ENCODE measurements around the gene CPNE5.

CPNE5 gene

GRCh38 chr6:36838896-36839748 is at the start of gene CPNE5:
CPNE5 (minus strand) TSS chr6:36839444; CDS start chr6:36839377, 67 bp downstream.
- no peaks in the 10 kb centered on the region for H3K36me3 ChIP-seq
- no peaks in the 10 kb centered on the region for H3K9me3 ChIP-seq
- TF ChIP-seq CTCF (IDR thresholded peaks at IDR 0.05) = no peak
- H3K4me3 ChIP-seq (ENCODE audit: low read depth in 1 of 2, low read length in 1 of 2) = peak within 1 kb of the TSS; percentile 38 to 53
- peaks cover 58% of the 10 kb centered on the region for H3K27me3 ChIP-seq
- no peak within 1 kb of the TSS for H3K27ac ChIP-seq
- H3K4me1 ChIP-seq (ENCODE audit: control insufficient read depth in 1 of 2, insufficient read depth in 1 of 2, low read depth in 1 of 2, low read length in 1 of 2) = peaks cover 16 to 24% of the 10 kb centered on the region in 2 experiments

GRCh38 chr6:36888115-36888643 is 48.9 kb upstream of the CPNE5 start:
- Histone ChIP-seq H3K9me3 (no peaks in the 10 kb centered on the region), H3K27ac (no peak overlapping the region)

GRCh38 chr6:36886950-36887618 is 47.8 kb upstream of the CPNE5 start:
- peak overlapping the region; percentile 81 to 83 for H3K4me3 ChIP-seq (ENCODE audit: low read depth in 1 of 2, low read length in 1 of 2)
- no peak overlapping the region for H3K27ac ChIP-seq
- peaks cover 2% of the 10 kb centered on the region for H3K36me3 ChIP-seq
- no peak for TF ChIP-seq CTCF (IDR thresholded peaks at IDR 0.05)
- no peaks in the 10 kb centered on the region for H3K27me3 ChIP-seq
- H3K4me1 ChIP-seq (ENCODE audit: control insufficient read depth in 1 of 2, insufficient read depth in 1 of 2, low read depth in 1 of 2, low read length in 1 of 2) = peaks cover 15 to 17% of the 10 kb centered on the region in 2 experiments
- H3K9me3 ChIP-seq = no peaks in the 10 kb centered on the region

More at GRCh38 chr6:36888115-36888643, 48.9 kb upstream of the CPNE5 start:
- Histone ChIP-seq H3K36me3 (peaks cover 8% of the 10 kb centered on the region), H3K27me3 (no peaks in the 10 kb centered on the region), H3K4me1 (ENCODE audit: control insufficient read depth in 1 of 2, insufficient read depth in 1 of 2, low read depth in 1 of 2, low read length in 1 of 2) (peaks cover 15 to 17% of the 10 kb centered on the region in 2 experiments), H3K4me3 (ENCODE audit: low read depth in 1 of 2, low read length in 1 of 2) (no peak overlapping the region)
- TF ChIP-seq CTCF (IDR thresholded peaks at IDR 0.05) = no peak

GRCh38 chr6:36885461-36886401 is 46.5 kb upstream of the CPNE5 start, which contains the start of gene C6orf89:
C6orf89 (plus strand) TSS chr6:36885952; CDS start chr6:36899445, 13,493 bp downstream.
- H3K9me3 ChIP-seq = no peaks in the 10 kb centered on the region
- peak within 1 kb of the TSS; percentile 90 for H3K27ac ChIP-seq
- peak within 1 kb of the TSS; percentile 81 to 83 for H3K4me3 ChIP-seq (ENCODE audit: low read depth in 1 of 2, low read length in 1 of 2)
- H3K36me3 ChIP-seq = no peaks in the 10 kb centered on the region
- peaks cover 15 to 17% of the 10 kb centered on the region in 2 experiments for H3K4me1 ChIP-seq (ENCODE audit: control insufficient read depth in 1 of 2, insufficient read depth in 1 of 2, low read depth in 1 of 2, low read length in 1 of 2)
- peak; percentile 92 for TF ChIP-seq CTCF (IDR thresholded peaks at IDR 0.05)
- H3K27me3 ChIP-seq = no peaks in the 10 kb centered on the region

GRCh38 chr6:36884610-36885009 is 45.4 kb upstream of the CPNE5 start:
- Histone ChIP-seq H3K9me3 (no peaks in the 10 kb centered on the region), H3K27ac (peak overlapping the region; percentile 90), H3K4me3 (ENCODE audit: low read depth in 1 of 2, low read length in 1 of 2) (no peak overlapping the region), H3K36me3 (no peaks in the 10 kb centered on the region), H3K27me3 (no peaks in the 10 kb centered on the region), H3K4me1 (ENCODE audit: control insufficient read depth in 1 of 2, insufficient read depth in 1 of 2, low read depth in 1 of 2, low read length in 1 of 2) (peaks cover 15 to 17% of the 10 kb centered on the region in 2 experiments)
- no peak for TF ChIP-seq CTCF (IDR thresholded peaks at IDR 0.05)

Measured in neutrophil (primary cell).